Limb (tissue), 2 donors: ENCODE measurements around the gene ZFC3H1.

Experiments used
- DNase-seq, 2 donors: peaks; one replicate each; pipeline ENCODE4 v3.0.0-alpha.2; 2016; ENCODE audit errors: extremely low spot score in 2 of 2

ZFC3H1 gene

GRCh38 chr12:71682466-71682865 lies 18.8 kb upstream of the ZFC3H1 start:
- DNase-seq: no peak

- no peak for DNase-seq
These were observed 8.2 kb upstream of the ZFC3H1 start for GRCh38 chr12:71671816-71672215.

DNA sequence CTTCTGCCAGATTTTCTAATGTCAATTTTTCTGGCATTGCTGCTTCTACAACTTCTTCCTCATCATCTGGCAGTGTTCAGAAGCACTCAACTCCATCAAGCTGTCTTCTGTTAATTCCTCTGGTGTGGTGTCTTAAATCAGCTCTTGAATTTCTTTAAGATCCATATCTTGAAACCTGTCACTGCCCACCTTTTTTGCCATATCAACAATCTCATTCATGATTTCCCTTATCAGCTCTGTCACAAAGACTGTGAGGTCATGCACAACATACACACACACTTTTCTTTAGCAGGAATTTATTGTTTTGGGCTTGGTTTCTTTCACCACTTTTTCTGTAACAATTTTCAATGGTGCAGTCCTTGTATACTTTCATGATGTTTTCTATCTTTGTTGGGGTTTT lies 7.7 kb upstream of the ZFC3H1 start:
- DNase-seq: no peak

DNA sequence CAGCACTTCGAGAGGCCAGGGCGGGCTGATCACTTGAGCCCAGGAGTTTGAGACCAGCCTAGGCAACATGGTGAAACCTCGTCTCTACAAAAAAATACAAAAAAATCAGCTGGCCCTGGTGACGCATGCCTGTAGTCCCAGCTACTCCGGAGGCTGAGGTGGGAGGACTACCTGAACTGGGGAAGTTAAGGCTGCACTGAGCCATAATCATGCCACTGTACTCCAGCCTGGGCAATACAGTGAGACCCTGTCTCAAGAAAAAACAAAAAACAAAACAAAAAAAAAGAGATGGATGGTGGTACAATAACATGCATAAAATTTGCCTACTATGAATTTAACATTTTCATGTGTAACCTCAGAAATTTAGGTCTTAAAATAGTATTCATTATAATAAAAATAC lies 2.6 kb upstream of the ZFC3H1 start:
- no peak for DNase-seq

DNA sequence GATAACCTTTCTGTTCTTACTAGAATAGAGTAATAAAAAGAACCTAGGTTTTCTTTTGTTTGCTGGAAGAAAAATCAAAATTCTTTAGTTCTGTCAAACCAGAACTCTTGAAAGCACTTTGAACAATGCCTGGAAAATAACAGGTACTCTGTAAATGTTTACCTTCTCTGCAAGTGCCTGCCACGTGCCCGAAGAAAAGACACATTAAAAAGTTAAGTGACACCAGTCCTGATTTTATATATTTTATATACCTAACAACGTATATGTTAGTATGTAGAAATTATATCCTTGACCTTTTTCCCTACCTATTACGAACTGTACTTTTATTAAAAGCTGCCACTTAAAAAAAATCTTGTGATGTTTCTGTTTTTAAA lies 1.4 kb upstream of the ZFC3H1 start:
- DNase-seq: no peak

- no peak for DNase-seq
These were observed 902 bp upstream of the ZFC3H1 start for GRCh38 chr12:71664411-71665089.

GRCh38 chr12:71662849-71663560 lies 643 bp downstream of the ZFC3H1 start:
- DNase-seq: peak; percentile 38 to 84

DNA sequence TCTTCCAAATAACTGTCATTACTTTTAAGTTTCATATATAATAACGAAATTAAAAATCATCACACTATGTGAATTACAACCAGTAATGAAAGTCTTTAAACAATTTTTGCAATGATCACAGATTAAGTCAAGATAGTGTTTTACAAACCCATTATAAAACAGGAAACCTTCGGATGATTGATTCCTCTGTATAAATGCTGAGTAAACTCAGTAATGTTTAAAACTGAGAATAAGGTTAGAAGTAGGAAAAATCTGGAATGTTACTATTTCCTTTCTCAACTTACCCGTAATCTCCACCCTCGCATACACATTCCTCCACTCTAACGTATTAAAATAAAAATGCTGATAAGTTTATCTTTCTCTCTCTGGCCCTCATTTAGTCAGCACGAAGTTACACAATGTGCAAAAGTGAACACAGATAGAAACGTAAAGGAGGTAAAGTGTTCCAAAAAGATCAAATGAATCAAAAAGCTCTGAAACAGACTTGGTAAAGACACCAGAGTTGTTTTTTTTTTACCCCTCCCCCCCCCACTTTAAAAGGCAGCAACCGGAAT lies 1.6 kb downstream of the ZFC3H1 start:
- no peak for DNase-seq

DNA sequence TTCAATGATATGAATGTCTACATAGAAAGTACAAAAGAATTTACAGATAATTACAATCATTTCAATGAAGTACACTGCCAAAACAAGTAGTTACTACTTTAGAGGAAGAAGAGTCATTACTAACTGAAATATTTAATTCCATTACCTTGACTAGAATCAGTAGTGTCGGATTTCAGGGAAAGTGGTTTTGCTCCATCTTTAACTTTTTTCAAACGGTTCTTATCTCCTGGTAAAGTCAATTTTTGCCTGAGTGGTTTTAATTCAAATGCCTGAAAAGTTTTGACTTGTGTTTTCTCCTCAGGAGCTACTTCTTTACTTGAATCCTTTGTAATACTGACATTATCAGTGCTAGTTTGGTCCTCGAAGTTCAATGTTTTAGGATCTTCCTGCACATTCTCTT lies 6.9 kb downstream of the ZFC3H1 start:
- no peak for DNase-seq

DNA sequence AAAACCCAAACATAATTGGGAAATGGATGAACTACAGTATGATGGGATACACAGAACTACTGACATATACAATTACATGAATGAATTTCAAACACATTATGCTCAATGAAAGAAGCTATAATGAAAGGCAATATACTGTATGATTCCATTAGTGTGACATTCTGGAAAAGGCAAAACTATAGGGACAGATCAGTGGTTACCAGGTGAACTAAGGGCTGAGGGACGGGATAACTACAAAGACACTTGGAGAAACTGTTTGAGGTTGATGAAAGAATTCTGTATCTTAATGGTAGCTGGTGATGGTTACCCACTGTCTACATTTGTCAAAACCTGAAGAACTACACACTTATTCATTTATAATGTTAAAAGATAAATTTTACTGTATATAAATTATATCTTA lies 7.7 kb downstream of the ZFC3H1 start:
- no peak for DNase-seq

- no peak for DNase-seq
These were observed 8.2 kb downstream of the ZFC3H1 start for GRCh38 chr12:71655495-71655894.

DNA sequence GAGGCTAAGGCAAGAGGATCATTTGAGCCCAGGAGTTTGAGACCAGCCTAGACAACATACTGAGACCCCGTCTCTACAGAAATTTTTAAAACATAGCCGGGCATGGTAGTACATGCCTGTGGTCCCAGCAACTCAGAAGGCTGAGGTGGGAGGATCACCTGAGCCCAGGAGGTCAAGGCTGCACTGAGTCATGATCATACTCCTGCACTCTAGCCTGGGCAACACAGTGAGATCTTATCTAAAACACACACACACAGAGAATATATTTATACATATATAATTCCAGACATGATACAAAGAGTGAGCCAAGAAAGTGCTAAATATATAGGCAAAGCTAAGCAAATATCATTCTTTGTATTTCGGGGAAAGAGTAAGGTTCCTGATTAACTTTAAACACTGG lies 9.4 kb downstream of the ZFC3H1 start:
- no peak for DNase-seq

- DNase-seq: no peak
These were observed 10.5 kb downstream of the ZFC3H1 start for GRCh38 chr12:71653137-71653536.

GRCh38 chr12:71652656-71653055 lies 11.0 kb downstream of the ZFC3H1 start:
- no peak for DNase-seq

- DNase-seq: no peak
These were observed 14.2 kb downstream of the ZFC3H1 start for GRCh38 chr12:71649401-71649800.

- DNase-seq: no peak
These were observed 15.1 kb downstream of the ZFC3H1 start for GRCh38 chr12:71648537-71648936.

- no peak for DNase-seq
These were observed 17.1 kb downstream of the ZFC3H1 start for GRCh38 chr12:71646512-71646911.

DNA sequence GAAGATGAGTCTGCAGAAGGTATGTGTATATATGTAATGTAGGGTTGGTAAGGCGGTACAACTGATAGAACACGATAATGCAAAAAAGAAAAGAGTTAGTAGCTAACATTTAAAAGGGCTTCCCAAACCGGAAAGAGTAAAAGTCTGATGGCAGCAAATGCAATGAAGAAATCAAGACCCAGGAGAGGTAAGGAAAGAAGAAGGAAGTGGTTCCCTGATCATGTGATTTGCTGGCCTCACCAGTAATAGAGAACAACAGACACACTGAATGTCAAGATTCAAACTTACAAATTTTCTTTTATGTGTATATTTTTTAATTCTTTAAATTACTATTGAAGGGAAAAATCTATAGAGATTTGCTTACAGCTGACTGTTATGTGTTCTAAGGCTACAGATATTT lies 18.4 kb downstream of the ZFC3H1 start:
- no peak for DNase-seq

- no peak for DNase-seq
These were observed 21.4 kb downstream of the ZFC3H1 start for GRCh38 chr12:71642264-71642663.

DNA sequence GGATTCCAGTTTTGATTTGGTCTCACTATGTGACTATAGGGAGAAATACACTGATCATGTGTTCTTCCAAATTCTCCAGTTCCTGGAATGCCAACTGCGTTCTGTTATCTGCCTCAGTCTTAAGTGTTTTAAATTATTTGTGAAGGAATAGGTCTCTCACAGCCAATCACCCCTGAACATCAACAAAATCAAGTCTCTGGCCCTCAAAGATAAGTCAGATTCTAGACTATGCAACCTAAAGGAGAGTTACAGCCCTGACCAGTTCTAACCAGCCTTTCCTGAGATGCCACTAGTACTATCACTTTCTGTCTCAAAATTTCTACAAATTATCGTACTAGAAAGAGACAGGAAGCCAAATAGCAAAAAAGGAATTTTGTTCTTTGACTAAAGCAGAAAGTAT lies 22.3 kb downstream of the ZFC3H1 start:
- no peak for DNase-seq

DNA sequence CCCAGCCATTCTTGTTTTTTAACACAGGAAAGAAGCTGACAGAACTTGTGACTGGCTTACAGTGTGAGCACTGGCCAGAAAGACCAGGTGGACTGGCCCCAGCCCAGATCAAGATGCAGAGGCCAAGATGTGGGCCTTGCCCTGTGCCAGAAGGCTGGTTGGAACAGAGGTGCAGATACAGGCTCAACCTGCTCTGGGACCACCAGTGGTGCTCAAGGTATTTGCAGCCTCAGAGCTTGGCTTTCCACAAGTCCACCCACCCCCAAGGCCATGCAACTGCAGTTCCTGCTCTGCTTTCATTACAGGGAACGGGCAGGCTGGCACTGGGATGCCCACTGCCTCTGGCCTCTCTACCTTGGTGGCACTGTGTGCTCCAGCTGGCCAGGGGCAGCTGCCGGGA lies 23.3 kb downstream of the ZFC3H1 start:
- DNase-seq: no peak

GRCh38 chr12:71639341-71639760 lies 24.3 kb downstream of the ZFC3H1 start:
- DNase-seq: no peak

GRCh38 chr12:71638499-71638898 lies 25.1 kb downstream of the ZFC3H1 start:
- DNase-seq: no peak
